GM12878 (cell line): ENCODE measurements around the gene SHROOM3. TPM values are rescaled to one million over a fixed set of nuclear protein-coding genes. Genes with fewer than 3 reads are reported as not detected.
A peak's percentile ranks its signal among the peaks of the same experiment; 100 is the strongest.

Experiments
- ATF2 ChIP-seq: IDR thresholded peaks from 2 replicates; pipeline ENCODE4 v1.6.1; 2012; ENCODE audit warnings: low read length, inconsistent platforms
- CBFB ChIP-seq: IDR thresholded peaks from 2 replicates; pipeline ENCODE4 v1.6.1; 2016; ENCODE audit warnings: antibody characterized with exemption, low read depth
- MEF2A ChIP-seq: IDR thresholded peaks from 2 replicates; pipeline ENCODE4 v1.6.1; 2011; ENCODE audit warnings: low read depth, mild to moderate bottlenecking, low read length, moderate library complexity; ENCODE audit not compliant: insufficient read depth
- PKNOX1 ChIP-seq: fragments of 450-650 bp; IDR thresholded peaks from 2 replicates; pipeline ENCODE4 v1.6.1; 2016; ENCODE audit warnings: mild to moderate bottlenecking
- ZBTB40 ChIP-seq: fragments of 450-650 bp; IDR thresholded peaks from 2 replicates; pipeline ENCODE4 v1.6.1; 2016; ENCODE audit warnings: mild to moderate bottlenecking, moderate library complexity, borderline replicate concordance
- polyA plus RNA-seq, 11 experiments: library from polyadenylated mRNA; depleted of rRNA in 4 of 11; unstranded in 6 of 11; stranded (reverse) in 5 of 11; fragments of >200 nt; fragmentation: Nextera tagmentation in 4 of 11; fragmentation: Illumina TruSeq in 1 of 11; extraction: Ambion mirVana in 4 of 11; extraction: Trizol in 1 of 11; gene quantifications; 1 replicate in 1 of 11; 2 replicates in 10 of 11; pipeline versions ENCODE4 v1.2.1 to v1.2.3, GENCODE V29; 2011 to 2016; ENCODE audit warnings: inconsistent platforms in 2 of 11, missing spikeins in 2 of 11, low read depth in 1 of 11
- total RNA-seq, 4 experiments: library from RNA; depleted of rRNA in 3 of 4; stranded (reverse); fragments of >200 nt in 3 of 4; fragmentation: Illumina TruSeq in 1 of 4; extraction: Trizol in 1 of 4; gene quantifications; 2 replicates each; pipeline versions ENCODE4 v1.2.1 to v1.2.3, GENCODE V29; 2013 to 2021

SHROOM3 gene
- total and polyA plus RNA-seq, 10 of the 15 experiments (the other 5 are each of a cell fraction or from before 2014, with no cell fraction given), result under 0.01 to 0.29 (median 0.08) TPM; not detected in 1

GRCh38 chr4:76515975-76516843 lies 81.2 kb downstream of the SHROOM3 start (continued):
- TF ChIP-seq ZBTB40 (no peak), CBFB (peak; percentile 77; the same call in 1 of the 2 replicates), PKNOX1 (no peak), MEF2A (peak; percentile 63; the same call in 1 of the 2 replicates), ATF2 (peak; percentile 93)
